GM12874 (cell line): ENCODE measurements around the gene OCA2.

Experiments
- TF ChIP-seq, protein P1 (sequence below): IDR thresholded peaks from 2 replicates; pipeline ENCODE4 v1.5.1; 2011; ENCODE audit warnings: low read depth, mild to moderate bottlenecking, control low read depth, low read length, moderate library complexity; ENCODE audit not compliant: insufficient read depth

Gene OCA2

DNA sequence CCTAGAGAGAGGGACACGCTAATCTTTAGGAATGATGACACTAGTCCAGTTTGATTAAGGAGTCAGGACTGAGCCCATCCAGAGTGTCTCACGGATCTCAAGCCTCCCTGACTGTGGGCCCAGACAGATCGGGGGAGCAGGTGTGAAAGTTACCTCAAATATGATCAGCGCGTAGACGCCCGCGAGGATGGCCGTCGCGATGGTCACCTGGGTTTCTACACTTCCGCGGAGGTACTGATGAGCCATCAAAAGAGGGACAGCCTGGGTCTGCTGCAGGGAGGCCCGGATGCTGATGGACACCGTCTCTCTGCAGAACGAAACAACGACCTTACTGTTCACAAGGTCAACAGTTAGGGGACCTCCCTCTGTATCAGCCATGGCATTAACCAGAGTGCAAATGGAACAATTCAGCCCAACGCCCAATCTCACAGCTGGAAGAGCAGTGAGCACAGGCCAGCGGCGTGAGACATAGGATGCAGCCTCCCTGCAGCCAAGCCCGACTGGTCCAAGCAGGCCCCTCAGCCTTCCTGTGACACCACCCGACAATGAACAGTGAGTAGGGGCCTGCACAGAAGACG lies 84.4 kb downstream of the OCA2 start:
- TF ChIP-seq, protein P1, sequence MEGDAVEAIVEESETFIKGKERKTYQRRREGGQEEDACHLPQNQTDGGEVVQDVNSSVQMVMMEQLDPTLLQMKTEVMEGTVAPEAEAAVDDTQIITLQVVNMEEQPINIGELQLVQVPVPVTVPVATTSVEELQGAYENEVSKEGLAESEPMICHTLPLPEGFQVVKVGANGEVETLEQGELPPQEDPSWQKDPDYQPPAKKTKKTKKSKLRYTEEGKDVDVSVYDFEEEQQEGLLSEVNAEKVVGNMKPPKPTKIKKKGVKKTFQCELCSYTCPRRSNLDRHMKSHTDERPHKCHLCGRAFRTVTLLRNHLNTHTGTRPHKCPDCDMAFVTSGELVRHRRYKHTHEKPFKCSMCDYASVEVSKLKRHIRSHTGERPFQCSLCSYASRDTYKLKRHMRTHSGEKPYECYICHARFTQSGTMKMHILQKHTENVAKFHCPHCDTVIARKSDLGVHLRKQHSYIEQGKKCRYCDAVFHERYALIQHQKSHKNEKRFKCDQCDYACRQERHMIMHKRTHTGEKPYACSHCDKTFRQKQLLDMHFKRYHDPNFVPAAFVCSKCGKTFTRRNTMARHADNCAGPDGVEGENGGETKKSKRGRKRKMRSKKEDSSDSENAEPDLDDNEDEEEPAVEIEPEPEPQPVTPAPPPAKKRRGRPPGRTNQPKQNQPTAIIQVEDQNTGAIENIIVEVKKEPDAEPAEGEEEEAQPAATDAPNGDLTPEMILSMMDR: no peak

DNA sequence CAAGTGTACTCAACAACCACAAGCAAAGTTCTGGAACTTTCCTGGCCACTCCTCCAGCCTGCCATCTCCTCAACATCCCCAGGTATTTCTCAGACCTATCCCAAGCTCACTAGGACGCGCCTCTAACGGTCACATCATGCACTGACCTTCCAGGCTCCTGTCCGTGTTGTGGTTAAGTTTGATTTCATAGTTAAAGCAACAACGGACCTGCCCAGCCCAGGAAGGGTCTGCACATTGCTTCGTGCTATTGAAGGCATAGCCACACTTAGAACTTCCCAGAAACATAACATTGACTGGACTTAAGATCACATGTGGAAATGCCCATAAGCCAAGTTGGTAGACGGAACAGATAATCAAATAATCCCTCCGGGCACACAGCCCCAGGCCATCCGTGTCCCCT lies 85.1 kb downstream of the OCA2 start:
- TF ChIP-seq, protein P1: no peak

DNA sequence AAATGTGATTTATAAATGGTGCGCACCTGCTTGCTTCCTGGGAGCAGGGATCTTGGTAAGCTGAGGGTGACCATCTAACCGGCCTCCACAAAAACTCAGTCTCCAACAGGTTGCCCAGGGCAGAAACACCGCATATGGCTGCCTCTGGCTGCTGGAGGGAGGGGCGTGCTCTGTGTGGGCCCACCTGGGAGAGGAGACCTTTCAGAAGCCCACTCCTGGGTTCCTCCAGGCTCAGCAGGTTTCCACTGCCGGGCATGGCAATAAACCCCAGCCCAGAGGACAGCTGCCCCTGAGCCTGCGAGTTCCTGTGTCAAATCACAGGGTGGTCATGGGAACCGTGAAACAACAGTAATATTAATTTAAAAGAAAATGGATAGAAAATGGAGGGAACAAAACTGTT lies 85.6 kb downstream of the OCA2 start:
- TF ChIP-seq, protein P1: no peak

DNA sequence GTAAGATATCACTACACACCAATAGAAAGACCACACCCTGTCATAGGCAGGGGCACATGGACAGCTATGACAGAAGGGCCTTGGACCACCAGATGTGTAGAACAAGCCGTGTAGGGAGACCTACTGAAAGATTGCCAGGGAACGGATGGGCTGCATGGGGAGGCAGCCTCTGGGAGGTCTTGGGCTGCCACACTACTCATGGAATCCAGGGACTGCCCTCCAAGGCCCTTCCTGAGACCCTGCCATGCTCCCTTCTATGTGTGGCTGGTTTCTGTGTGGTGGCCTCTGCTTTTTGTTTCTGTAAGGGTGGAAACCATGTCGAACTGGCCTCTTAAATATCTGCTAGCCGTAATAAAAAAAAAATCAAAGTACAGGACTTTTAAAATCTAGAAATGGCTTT lies 86.9 kb downstream of the OCA2 start:
- TF ChIP-seq, protein P1: no peak

DNA sequence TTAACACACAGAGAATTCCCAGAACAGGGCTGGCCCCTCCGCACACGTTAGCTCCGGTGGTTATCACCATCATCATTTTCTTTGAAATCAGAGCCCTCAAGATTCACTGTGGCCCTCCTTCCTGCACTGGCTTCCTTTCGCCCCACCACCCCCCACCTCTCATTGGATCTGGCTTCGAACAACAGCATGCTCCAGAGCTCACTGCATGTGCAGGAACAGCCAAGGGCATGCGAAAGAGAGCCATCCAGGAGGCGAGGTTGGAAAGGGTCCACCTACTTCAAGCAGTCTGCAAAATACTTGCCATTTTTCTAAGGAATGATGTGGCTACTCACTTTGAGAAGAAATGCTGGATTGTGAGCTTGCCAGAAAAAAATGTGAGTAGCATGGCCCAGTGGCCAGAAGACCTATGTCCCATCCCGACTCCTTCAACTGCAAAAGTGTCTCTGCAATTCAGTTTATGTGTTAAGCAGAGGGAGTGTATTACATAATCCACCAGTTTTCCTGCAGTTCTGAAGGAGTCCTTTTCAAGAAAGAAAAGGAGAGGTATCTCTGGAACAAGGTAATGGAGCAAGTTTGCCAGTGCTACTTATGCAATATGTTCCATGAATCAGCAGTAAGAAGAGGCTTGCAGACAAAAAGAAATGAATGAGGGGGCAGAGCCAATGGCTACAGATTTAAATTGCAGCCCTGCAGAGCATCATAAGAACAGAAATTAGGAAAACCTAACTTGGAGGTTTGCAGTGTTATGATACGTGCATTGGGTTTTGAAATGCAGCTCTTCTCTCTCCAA lies 92.8 kb downstream of the OCA2 start:
- TF ChIP-seq, protein P1: no peak

DNA sequence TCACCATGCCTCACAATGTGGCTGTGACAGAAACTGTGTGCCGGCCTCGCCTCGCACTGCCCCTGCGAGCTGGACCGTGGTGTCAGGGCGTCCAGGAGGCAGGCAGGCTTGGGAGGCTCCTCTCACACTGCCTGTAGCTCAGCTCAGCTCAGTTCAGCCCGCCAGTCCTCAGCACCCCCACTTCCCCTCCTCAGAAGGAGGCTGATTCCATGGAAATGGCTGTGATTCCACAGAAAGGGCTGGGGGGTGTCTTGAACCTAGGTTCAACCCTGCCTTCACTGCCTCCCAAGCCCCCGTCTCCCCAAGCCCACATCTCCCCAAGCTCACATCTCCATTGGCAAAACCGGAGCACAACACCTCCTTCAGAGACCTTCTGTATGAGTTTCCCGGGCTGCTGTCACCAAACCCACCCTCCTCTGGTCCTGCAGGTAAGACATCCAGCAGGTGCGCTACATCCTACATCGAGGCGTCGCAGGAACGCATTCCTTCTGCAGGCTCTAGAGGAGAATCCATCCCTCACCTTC lies 94.0 kb downstream of the OCA2 start:
- TF ChIP-seq, protein P1: no peak

DNA sequence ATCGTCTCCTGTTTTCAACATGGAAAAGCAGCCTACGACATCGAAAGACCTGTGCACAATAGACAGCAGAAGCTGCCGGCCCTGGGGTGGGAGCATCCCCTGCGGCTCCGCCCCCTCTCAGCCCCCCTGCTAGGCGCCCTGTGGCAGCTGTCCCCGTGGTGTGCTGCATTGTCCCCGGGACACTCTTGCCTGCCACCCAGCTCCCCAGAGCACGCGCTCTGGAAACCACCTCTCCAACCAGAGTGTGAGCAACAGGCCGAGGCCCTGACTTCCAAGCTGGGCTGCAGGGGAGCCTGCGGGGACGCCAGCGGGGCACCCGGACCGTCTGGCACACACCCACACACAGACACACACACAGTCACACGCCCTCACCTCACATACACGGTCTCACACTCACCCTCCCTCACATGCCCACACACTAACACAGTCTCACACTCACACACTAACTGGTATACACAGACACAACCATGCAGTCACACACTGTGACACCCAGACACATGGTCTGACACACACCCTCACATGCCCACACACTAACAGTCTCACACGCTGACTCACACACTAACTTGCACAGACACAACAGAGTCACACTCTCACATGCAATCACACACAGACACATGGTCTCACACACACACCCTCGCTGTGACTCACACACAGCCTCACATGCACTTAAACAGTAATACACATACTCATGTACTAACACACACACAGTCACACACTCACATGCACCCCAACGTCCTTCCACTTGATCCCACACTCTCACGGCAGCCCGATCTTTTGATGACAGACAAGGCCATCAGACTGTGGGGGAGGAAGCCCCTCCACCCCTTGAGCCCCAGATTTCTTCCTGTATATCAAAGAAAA lies 94.7 kb downstream of the OCA2 start:
- TF ChIP-seq, protein P1: no peak
